SK-N-SH (cell line): ENCODE data around the gene CCNY. TPM values are rescaled to one million over a fixed set of nuclear protein-coding genes. Genes with fewer than 3 reads are reported as not detected.

Experiments
- CTCF ChIA-PET: fragments of 300-600, 350-600 bp; formaldehyde crosslinking; extraction: SDS; loops from one replicate; lab custom pipeline; 2021; lab: Yijun Ruan, JAX
- POLR2A ChIA-PET: fragments of 350-600 bp; sonication (Branson Sonifier 250); formaldehyde crosslinking; extraction: SDS; loops from one replicate; lab custom pipeline; 2020; ENCODE audit warnings: antibody characterized with exemption, inconsistent platforms; lab: Yijun Ruan, JAX
- DNase-seq: peaks from one replicate; pipeline ENCODE4 v3.0.0; 2012
- H2AFZ ChIP-seq: fragments of 200-600 bp; sonication (generic); 2 replicates; pipeline ENCODE4 v1.8.1; 2016; ENCODE audit warnings: antibody characterized with exemption, mild to moderate bottlenecking, low read depth
- H3F3A ChIP-seq: fragments of 200-600 bp; sonication (generic); replicated peaks from 2 replicates; pipeline ENCODE3; 2016; ENCODE audit warnings: antibody characterized with exemption, mild to moderate bottlenecking; ENCODE audit not compliant: insufficient read depth
- H3K27ac ChIP-seq, 2 experiments: fragments of 200-500 bp in 1 of 2; fragments of 200-600 bp in 1 of 2; sonication (Bioruptor generic) in 1 of 2; sonication (generic), shearing (Covaris generic) in 1 of 2; 2 replicates each; pipeline versions ENCODE4 v1.5.1 to v1.6.1; 2014 to 2016; ENCODE audit warnings: low read depth in 2 of 2, inconsistent platforms in 1 of 2, low read length in 1 of 2, mild to moderate bottlenecking in 1 of 2, mixed read lengths in 1 of 2
- H3K27me3 ChIP-seq: fragments of 200-600 bp; sonication (generic), shearing (Covaris generic); 2 replicates; pipeline ENCODE4 v1.6.1; 2016; ENCODE audit warnings: mixed run types; ENCODE audit not compliant: insufficient read depth
- H3K36me3 ChIP-seq, 2 experiments: fragments of 200-500 bp in 1 of 2; fragments of 200-600 bp in 1 of 2; sonication (Bioruptor generic) in 1 of 2; sonication (generic) in 1 of 2; replicated peaks in 1 of 2; 2 replicates each; pipeline versions ENCODE3 to v1.5.1; 2014 to 2016; ENCODE audit warnings: low read length in 1 of 2, mild to moderate bottlenecking in 1 of 2; ENCODE audit not compliant: insufficient read depth in 2 of 2, control insufficient read depth in 1 of 2
- H3K4me1 ChIP-seq, 2 experiments: fragments of 200-500 bp in 1 of 2; fragments of 200-600 bp in 1 of 2; sonication (Bioruptor generic) in 1 of 2; sonication (generic), shearing (Covaris generic) in 1 of 2; 2 replicates each; pipeline versions ENCODE4 v1.5.1 to v1.6.1; 2014 to 2016; ENCODE audit warnings: low read depth in 1 of 2, low read length in 1 of 2, mixed run types in 1 of 2; ENCODE audit not compliant: insufficient read depth in 2 of 2, control insufficient read depth in 1 of 2
- H3K4me2 ChIP-seq: fragments of 200-600 bp; sonication (generic), shearing (Covaris generic); 2 replicates; pipeline ENCODE4 v1.6.1; 2017; ENCODE audit warnings: mixed run types
- H3K4me3 ChIP-seq, 2 experiments: fragments of 200-500 bp in 1 of 2; fragments of 200-600 bp in 1 of 2; sonication (Bioruptor generic) in 1 of 2; sonication (generic), shearing (Covaris generic) in 1 of 2; 2 replicates each; pipeline versions ENCODE4 v1.5.1 to v1.8.1; 2014 to 2016; ENCODE audit warnings: low read depth in 2 of 2, inconsistent platforms in 1 of 2, low read length in 1 of 2, mild to moderate bottlenecking in 1 of 2, mixed read lengths in 1 of 2, moderate library complexity in 1 of 2
- H3K79me2 ChIP-seq: fragments of 200-600 bp; sonication (generic); 2 replicates; pipeline ENCODE4 v1.8.1; 2017; ENCODE audit warnings: mild to moderate bottlenecking; ENCODE audit not compliant: insufficient read depth
- H3K9ac ChIP-seq: fragments of 200-600 bp; sonication (generic); 2 replicates; pipeline ENCODE4 v1.6.1; 2017; ENCODE audit warnings: mixed run types
- H3K9me2 ChIP-seq: fragments of 200-600 bp; sonication (generic); 2 replicates; pipeline ENCODE4 v1.6.1; 2017; ENCODE audit warnings: mixed run types
- H3K9me3 ChIP-seq: fragments of 200-600 bp; sonication (generic); 2 replicates; pipeline ENCODE4 v1.6.1; 2017; ENCODE audit warnings: mixed run types, mild to moderate bottlenecking, moderate library complexity
- H4K20me1 ChIP-seq: fragments of 200-600 bp; sonication (generic); 2 replicates; pipeline ENCODE4 v1.6.1; 2017; ENCODE audit warnings: mild to moderate bottlenecking, mixed run types; ENCODE audit not compliant: insufficient read depth
- EP300 ChIP-seq, 2 experiments: IDR thresholded peaks; 2 replicates each; pipeline versions ENCODE4 v1.4.0 to v1.6.1; 2012; ENCODE audit warnings: borderline replicate concordance in 1 of 2, low read depth in 1 of 2, low read length in 1 of 2
- EZH2phosphoT487 ChIP-seq: fragments of 200-600 bp; sonication (generic); IDR thresholded peaks from 2 replicates; pipeline ENCODE4 v1.6.1; 2017; ENCODE audit warnings: low read depth, mixed run types, mild to moderate bottlenecking, antibody characterized with exemption, moderate library complexity, borderline replicate concordance
- GATA2 ChIP-seq: sonication (generic); formaldehyde crosslinking; IDR thresholded peaks from 2 replicates; pipeline ENCODE4 v1.5.0; 2020; ENCODE audit warnings: mild to moderate bottlenecking, missing genetic modification reagents
- JUND ChIP-seq: IDR thresholded peaks from 2 replicates; pipeline ENCODE4 v1.4.0; 2012
- MEF2A ChIP-seq: IDR thresholded peaks from 2 replicates; pipeline ENCODE4 v1.4.0; 2012; ENCODE audit warnings: low read depth, borderline replicate concordance
- MXI1 ChIP-seq: IDR thresholded peaks from 2 replicates; pipeline ENCODE4 v1.6.1; 2012; ENCODE audit warnings: mild to moderate bottlenecking, low read depth, low read length, improper control_type of control experiment
- NFIC ChIP-seq: IDR thresholded peaks from 2 replicates; pipeline ENCODE4 v1.4.0; 2012; ENCODE audit warnings: borderline replicate concordance
- NRF1 ChIP-seq: IDR thresholded peaks from 2 replicates; pipeline ENCODE4 v1.6.1; 2012; ENCODE audit warnings: low read depth, mild to moderate bottlenecking, low read length
- RAD21 ChIP-seq: IDR thresholded peaks from 2 replicates; pipeline ENCODE4 v1.6.1; 2012; ENCODE audit warnings: mild to moderate bottlenecking, low read length
- RCOR1 ChIP-seq: fragments of 150-350 bp; IDR thresholded peaks from 2 replicates; pipeline ENCODE4 v1.6.1; 2017; ENCODE audit warnings: antibody characterized with exemption, low read length
- RFX5 ChIP-seq: IDR thresholded peaks from 2 replicates; pipeline ENCODE4 v1.6.1; 2012; ENCODE audit warnings: mild to moderate bottlenecking, improper control_type of control experiment, low read length
- SMC3 ChIP-seq: IDR thresholded peaks from 2 replicates; pipeline ENCODE4 v1.6.1; 2012; ENCODE audit warnings: low read depth, low read length, improper control_type of control experiment
- TCF12 ChIP-seq: IDR thresholded peaks from 2 replicates; pipeline ENCODE4 v1.4.0; 2012
- WGBS: methylation state at CpG from one replicate; pipeline ENCODE4 v1.1.6; 2017; ENCODE audit warnings: low lambda C conversion rate; 5-methylcytosine and 5-hydroxymethylcytosine counted together
- polyA plus RNA-seq, 3 experiments: library from polyadenylated mRNA; depleted of rRNA; stranded (reverse); fragments of >200 nt; gene quantifications; 2 replicates each; pipeline ENCODE4 v1.2.3, GENCODE V29; 2012
- TF ChIP-seq, protein P1 (sequence below): IDR thresholded peaks from 2 replicates; pipeline ENCODE4 v1.6.1; 2012; ENCODE audit warnings: mild to moderate bottlenecking, low read depth, low read length, moderate library complexity
- TF ChIP-seq, protein P2 (sequence below): fragments of 150-350 bp; IDR thresholded peaks from 2 replicates; pipeline ENCODE4 v1.6.1; 2017; ENCODE audit warnings: antibody characterized with exemption, low read length, low read depth, borderline replicate concordance
- TF ChIP-seq, protein P3 (sequence below): IDR thresholded peaks from 2 replicates; pipeline ENCODE4; 2012
- TF ChIP-seq, protein P4 (sequence below): fragments of 150-350 bp; IDR thresholded peaks from 2 replicates; pipeline ENCODE4 v1.6.1; 2016; ENCODE audit warnings: mild to moderate bottlenecking, low read depth, low read length

Gene CCNY
- polyA plus RNA-seq, 1 of the 3 experiments (the other 2 are of a cell fraction) = 29.4 TPM

DNA sequence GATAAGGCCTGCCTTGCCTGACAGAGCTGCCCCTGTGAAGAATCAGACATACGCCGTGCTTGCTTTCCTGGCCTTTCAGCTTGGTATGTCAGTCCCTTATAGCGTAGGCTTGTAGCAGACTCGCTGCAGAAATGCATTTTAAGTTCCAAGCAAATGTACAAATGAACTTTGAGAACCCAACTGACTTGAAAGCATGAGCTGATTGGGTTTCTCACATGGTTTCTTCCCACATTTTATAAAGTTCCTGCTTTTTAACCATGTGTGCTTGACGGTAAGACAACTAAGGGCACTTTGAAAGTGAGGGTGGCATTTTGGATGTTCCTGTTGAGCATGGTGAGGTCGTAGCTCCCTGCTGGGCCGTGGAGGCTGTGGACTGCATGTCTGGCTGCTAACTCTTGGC is 62.6 kb downstream of the CCNY start:
- Histone ChIP-seq H3K9ac (no peak overlapping the region), H3F3A (no peaks in the 10 kb centered on the region), H3K9me2 (no peaks in the 10 kb centered on the region), H3K27me3 (no peaks in the 10 kb centered on the region), H3K4me2 (no peak overlapping the region), H3K4me1 (peaks cover 9 to 44% of the 10 kb centered on the region in 2 experiments; a peak in 3 of 4 replicates), H2AFZ (no peak overlapping the region), H3K36me3 (no peaks in the 10 kb centered on the region), H3K4me3 (no peak overlapping the region), H3K79me2 (peaks cover 94% of the 10 kb centered on the region), H3K27ac (no peak overlapping the region), H3K9me3 (no peaks in the 10 kb centered on the region), H4K20me1 (peaks cover 87% of the 10 kb centered on the region)
- TF ChIP-seq NFIC (no peak), EP300 (IDR thresholded peaks at IDR 0.05; ENCODE audit: borderline replicate concordance in 1 of 2, low read depth in 1 of 2, low read length in 1 of 2) (no peak), GATA2 (CRISPR knock-in tag) (no peak), JUND (no peak), TCF12 (no peak), RCOR1 (no peak), EZH2phosphoT487 (no peak), RAD21 (no peak), NRF1 (no peak), MXI1 (no peak), RFX5 (no peak), SMC3 (no peak), MEF2A (no peak)
- TF ChIP-seq, protein P1, sequence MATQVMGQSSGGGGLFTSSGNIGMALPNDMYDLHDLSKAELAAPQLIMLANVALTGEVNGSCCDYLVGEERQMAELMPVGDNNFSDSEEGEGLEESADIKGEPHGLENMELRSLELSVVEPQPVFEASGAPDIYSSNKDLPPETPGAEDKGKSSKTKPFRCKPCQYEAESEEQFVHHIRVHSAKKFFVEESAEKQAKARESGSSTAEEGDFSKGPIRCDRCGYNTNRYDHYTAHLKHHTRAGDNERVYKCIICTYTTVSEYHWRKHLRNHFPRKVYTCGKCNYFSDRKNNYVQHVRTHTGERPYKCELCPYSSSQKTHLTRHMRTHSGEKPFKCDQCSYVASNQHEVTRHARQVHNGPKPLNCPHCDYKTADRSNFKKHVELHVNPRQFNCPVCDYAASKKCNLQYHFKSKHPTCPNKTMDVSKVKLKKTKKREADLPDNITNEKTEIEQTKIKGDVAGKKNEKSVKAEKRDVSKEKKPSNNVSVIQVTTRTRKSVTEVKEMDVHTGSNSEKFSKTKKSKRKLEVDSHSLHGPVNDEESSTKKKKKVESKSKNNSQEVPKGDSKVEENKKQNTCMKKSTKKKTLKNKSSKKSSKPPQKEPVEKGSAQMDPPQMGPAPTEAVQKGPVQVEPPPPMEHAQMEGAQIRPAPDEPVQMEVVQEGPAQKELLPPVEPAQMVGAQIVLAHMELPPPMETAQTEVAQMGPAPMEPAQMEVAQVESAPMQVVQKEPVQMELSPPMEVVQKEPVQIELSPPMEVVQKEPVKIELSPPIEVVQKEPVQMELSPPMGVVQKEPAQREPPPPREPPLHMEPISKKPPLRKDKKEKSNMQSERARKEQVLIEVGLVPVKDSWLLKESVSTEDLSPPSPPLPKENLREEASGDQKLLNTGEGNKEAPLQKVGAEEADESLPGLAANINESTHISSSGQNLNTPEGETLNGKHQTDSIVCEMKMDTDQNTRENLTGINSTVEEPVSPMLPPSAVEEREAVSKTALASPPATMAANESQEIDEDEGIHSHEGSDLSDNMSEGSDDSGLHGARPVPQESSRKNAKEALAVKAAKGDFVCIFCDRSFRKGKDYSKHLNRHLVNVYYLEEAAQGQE = no peak
- TF ChIP-seq, protein P2, sequence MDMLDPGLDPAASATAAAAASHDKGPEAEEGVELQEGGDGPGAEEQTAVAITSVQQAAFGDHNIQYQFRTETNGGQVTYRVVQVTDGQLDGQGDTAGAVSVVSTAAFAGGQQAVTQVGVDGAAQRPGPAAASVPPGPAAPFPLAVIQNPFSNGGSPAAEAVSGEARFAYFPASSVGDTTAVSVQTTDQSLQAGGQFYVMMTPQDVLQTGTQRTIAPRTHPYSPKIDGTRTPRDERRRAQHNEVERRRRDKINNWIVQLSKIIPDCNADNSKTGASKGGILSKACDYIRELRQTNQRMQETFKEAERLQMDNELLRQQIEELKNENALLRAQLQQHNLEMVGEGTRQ = no peak
- TF ChIP-seq, protein P3, sequence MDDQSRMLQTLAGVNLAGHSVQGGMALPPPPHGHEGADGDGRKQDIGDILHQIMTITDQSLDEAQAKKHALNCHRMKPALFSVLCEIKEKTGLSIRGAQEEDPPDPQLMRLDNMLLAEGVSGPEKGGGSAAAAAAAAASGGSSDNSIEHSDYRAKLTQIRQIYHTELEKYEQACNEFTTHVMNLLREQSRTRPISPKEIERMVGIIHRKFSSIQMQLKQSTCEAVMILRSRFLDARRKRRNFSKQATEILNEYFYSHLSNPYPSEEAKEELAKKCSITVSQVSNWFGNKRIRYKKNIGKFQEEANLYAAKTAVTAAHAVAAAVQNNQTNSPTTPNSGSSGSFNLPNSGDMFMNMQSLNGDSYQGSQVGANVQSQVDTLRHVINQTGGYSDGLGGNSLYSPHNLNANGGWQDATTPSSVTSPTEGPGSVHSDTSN = no peak
- TF ChIP-seq, protein P4, sequence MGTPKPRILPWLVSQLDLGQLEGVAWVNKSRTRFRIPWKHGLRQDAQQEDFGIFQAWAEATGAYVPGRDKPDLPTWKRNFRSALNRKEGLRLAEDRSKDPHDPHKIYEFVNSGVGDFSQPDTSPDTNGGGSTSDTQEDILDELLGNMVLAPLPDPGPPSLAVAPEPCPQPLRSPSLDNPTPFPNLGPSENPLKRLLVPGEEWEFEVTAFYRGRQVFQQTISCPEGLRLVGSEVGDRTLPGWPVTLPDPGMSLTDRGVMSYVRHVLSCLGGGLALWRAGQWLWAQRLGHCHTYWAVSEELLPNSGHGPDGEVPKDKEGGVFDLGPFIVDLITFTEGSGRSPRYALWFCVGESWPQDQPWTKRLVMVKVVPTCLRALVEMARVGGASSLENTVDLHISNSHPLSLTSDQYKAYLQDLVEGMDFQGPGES = no peak
- CTCF ChIA-PET = no interaction called here
- no peak for DNase-seq
- POLR2A ChIA-PET = no interaction called here
- 97% methylated on average over 7 of the region's 7 CpGs for WGBS
